Stimulated activated CD8-positive, alpha-beta memory T cell treated with anti-CD3 and anti-CD28 coated beads, Interleukin-12 subunit alpha, Interleukin-12 subunit beta, amount 100 ng/mL, for 1 hour (primary cell): ENCODE results near the gene PLCL1.
A peak's percentile ranks its signal among the peaks of the same experiment; 100 is the strongest.

ENCODE experiments used
- DNase-seq: peaks from one replicate; pipeline ENCODE4 v3.0.0-alpha.2; 2020; ENCODE audit warnings: low read depth

PLCL1 gene

GRCh38 chr2:197804049-197804757 is at the start of gene PLCL1:
Gene PLCL1 (plus strand): TSS chr2:197804593.
- peak; percentile 71 for DNase-seq

GRCh38 chr2:197759013-197759412 is 45.4 kb upstream of the PLCL1 start:
- DNase-seq = no peak

GRCh38 chr2:197759625-197760292 is 44.6 kb upstream of the PLCL1 start:
- no peak for DNase-seq

GRCh38 chr2:197760293-197760657 is 44.1 kb upstream of the PLCL1 start:
- no peak for DNase-seq

GRCh38 chr2:197777823-197778407 is 26.5 kb upstream of the PLCL1 start:
- DNase-seq = no peak

GRCh38 chr2:197779261-197779660 is 25.1 kb upstream of the PLCL1 start:
- no peak for DNase-seq

- DNase-seq = no peak
Measured at GRCh38 chr2:197782126-197782525, 22.3 kb upstream of the PLCL1 start.

GRCh38 chr2:197784956-197785941 is 19.1 kb upstream of the PLCL1 start, which contains the start of gene BOLL:
Gene BOLL (minus strand): TSS chr2:197785319. CDS start chr2:197781850, 3,469 bp downstream.
- DNase-seq = no peak

- no peak for DNase-seq
Measured at GRCh38 chr2:197786010-197786877, 18.1 kb upstream of the PLCL1 start.

- no peak for DNase-seq
Measured at GRCh38 chr2:197793456-197793855, 10.9 kb upstream of the PLCL1 start.

- DNase-seq = no peak
Measured at GRCh38 chr2:197795277-197795676, 9.1 kb upstream of the PLCL1 start.

GRCh38 chr2:197798187-197798586 is 6.2 kb upstream of the PLCL1 start:
- no peak for DNase-seq

- no peak for DNase-seq
Measured at GRCh38 chr2:197799068-197799467, 5.3 kb upstream of the PLCL1 start.

GRCh38 chr2:197800091-197800490 is 4.3 kb upstream of the PLCL1 start:
- no peak for DNase-seq

- DNase-seq = no peak
Measured at GRCh38 chr2:197801033-197801432, 3.4 kb upstream of the PLCL1 start.

GRCh38 chr2:197803033-197803444 is 1.4 kb upstream of the PLCL1 start:
- no peak for DNase-seq

GRCh38 chr2:197804758-197805714 is 643 bp downstream of the PLCL1 start:
- DNase-seq = no peak

- no peak for DNase-seq
Measured at GRCh38 chr2:197805715-197806633, 1.6 kb downstream of the PLCL1 start.

GRCh38 chr2:197809064-197809463 is 4.7 kb downstream of the PLCL1 start:
- no peak for DNase-seq
